Measurements from ENCODE around the gene GUCA1C. TPM values are rescaled to one million over a fixed set of nuclear protein-coding genes. Genes with fewer than 3 reads are reported as not detected.

GUCA1C gene
- total and polyA plus RNA-seq, 2 of the 13 experiments (the other 11 are each of a cell fraction or from before 2014, with no cell fraction given) = not detected

GRCh38 chr3:108966773-108967172 is 13.1 kb upstream of the GUCA1C start (continued):
- TF ChIP-seq TRIM22 (IDR thresholded peaks at IDR 0.05) (no peak), HES4 (CRISPR knock-in tag; IDR thresholded peaks at IDR 0.05; ENCODE audit: borderline replicate concordance) (no peak), ZNF800 (CRISPR knock-in tag; IDR thresholded peaks at IDR 0.05) (no peak), PRPF4 (IDR thresholded peaks at IDR 0.05; ENCODE audit: low read depth, low read length, poor library complexity, severe bottlenecking) (no peak), ZNF564 (CRISPR knock-in tag; IDR thresholded peaks at IDR 0.05) (no peak), POGK (CRISPR knock-in tag; conservative IDR thresholded peaks at IDR 0.05) (no peak), NFIB (CRISPR knock-in tag; IDR thresholded peaks at IDR 0.05; ENCODE audit: borderline replicate concordance) (no peak), E2F1 (CRISPR knock-in tag; IDR thresholded peaks at IDR 0.05) (no peak), ATF3 (CRISPR knock-in tag; IDR thresholded peaks at IDR 0.05) (no peak), ZNF431 (CRISPR knock-in tag; IDR thresholded peaks at IDR 0.05; ENCODE audit: borderline replicate concordance, low read depth) (no peak), GMEB1 (CRISPR knock-in tag; IDR thresholded peaks at IDR 0.05; ENCODE audit: borderline replicate concordance) (no peak)
